ENCODE measurements around the gene GNPTAB. TPM values are rescaled to one million over a fixed set of nuclear protein-coding genes. Genes with fewer than 3 reads are reported as not detected.

Gene GNPTAB
- total and polyA plus RNA-seq, 2 of the 13 experiments (the other 11 are each of a cell fraction or from before 2014, with no cell fraction given): 13.6 to 19.4 TPM

DNA sequence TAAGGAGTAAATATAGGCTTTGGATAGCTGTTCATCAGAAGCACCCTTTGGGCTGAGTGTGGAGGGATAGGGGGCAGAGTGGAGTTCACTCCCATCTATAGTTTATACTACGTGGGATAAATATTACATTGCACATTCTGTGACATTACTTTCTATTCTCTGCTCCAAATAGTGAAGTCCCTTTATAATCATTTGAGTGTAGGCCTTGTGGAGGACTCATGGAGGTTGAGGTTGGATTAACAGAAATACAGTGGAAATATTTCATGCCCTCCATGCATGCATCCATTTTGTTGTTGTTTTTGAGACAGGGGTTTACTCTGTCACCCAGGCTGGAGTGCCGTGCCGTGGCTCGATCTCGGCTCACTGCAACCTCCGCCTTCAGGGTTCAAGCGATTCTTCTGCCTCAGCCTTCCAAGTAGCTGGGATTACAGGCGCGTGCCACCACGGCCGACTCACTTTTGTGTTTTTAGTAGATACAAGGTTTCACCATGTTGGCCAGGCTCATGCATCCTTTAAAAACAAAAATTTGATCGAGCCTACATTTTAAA lies 131.9 kb downstream of the GNPTAB start:
- WGBS (ENCODE audit: low lambda C conversion rate): 1% methylated on average over 9 of the region's 12 CpGs
- ChIA-PET CTCF (ENCODE audit: low intra/inter-chr PET ratio, low total read pairs) (interaction anchor here (0.9 kb wide), 1 partner anchor 28 kb away, joined by 3 read pairs; no protein-coding TSS in a partner anchor), POLR2A (interaction anchor here (0.6 to 2.8 kb wide), 15 partner anchors 8 to 292 kb away, joined by 3 to 20 read pairs (median 4); partner anchors contain the start of gene ARL1)
- Histone ChIP-seq H3K79me2 (ENCODE audit: insufficient read depth, low read length) (peaks cover 68% of the 10 kb centered on the region), H3K4me1 (ENCODE audit: insufficient read depth, low read length) (peaks cover 68% of the 10 kb centered on the region), H2AFZ (ENCODE audit: low read length) (no peak overlapping the region), H3K27ac (ENCODE audit: extremely low read length, insufficient read depth, low read length) (peak overlapping the region; percentile 98), H3K4me3 (replicated peaks in 1 of 3; ENCODE audit: insufficient read depth in 1 of 3, low read depth in 2 of 3, low read length in 3 of 3) (peak overlapping the region; percentile 97 to 100 (median 99)), H3K36me3 (replicated peaks in 1 of 2; ENCODE audit: control insufficient read depth in 1 of 2, insufficient read depth in 2 of 2, low read length in 2 of 2) (peaks cover 2 to 10% of the 10 kb centered on the region in 2 experiments; a peak in 2 of 5 replicates), H3K9ac (ENCODE audit: insufficient read depth, low read depth, low read length) (peak overlapping the region; percentile 95), H3K27me3 (ENCODE audit: control insufficient read depth in 1 of 2, insufficient read depth in 2 of 2, low read length in 2 of 2) (no peaks in the 10 kb centered on the region; a peak in 2 of 5 replicates), H3K9me3 (ENCODE audit: low read length) (no peaks in the 10 kb centered on the region), H3K4me2 (ENCODE audit: low read depth, low read length) (peak overlapping the region; percentile 79), H4K20me1 (ENCODE audit: insufficient read depth, low read length) (peaks cover 26% of the 10 kb centered on the region)
- no peak for DNase-seq (ENCODE audit: low spot score)
- intact Hi-C loops (cut with micrococcal nuclease; ENCODE audit: unreplicated experiment): loop anchor here (2.0 to 5.0 kb wide), 2 partner anchors 14 to 82 kb away; no protein-coding TSS in a partner anchor
- no peak for FAIRE-seq
- TSS peak; percentile 36 for BruUV-seq (replicated peaks)
- ATAC-seq: peak; percentile 15; the same call in 2 of the 3 replicates
- in situ Hi-C loops (cut with HindIII; ENCODE audit: extremely low pct_ligation_motif_present, low pct_unique_long_range_greater_than_20kb): loop anchor here (10.0 kb wide), 1 partner anchor 94 kb away; no protein-coding TSS in a partner anchor
- TF ChIP-seq PHF8 (CRISPR knock-in tag; IDR thresholded peaks at IDR 0.05): no peak
- no peak for TF ChIP-seq ZNF83 (CRISPR knock-in tag; IDR thresholded peaks at IDR 0.05; ENCODE audit: borderline replicate concordance)
- no peak for TF ChIP-seq KMT2B (CRISPR knock-in tag; IDR thresholded peaks at IDR 0.05)
- TF ChIP-seq SIN3A (IDR thresholded peaks at IDR 0.05; ENCODE audit: borderline replicate concordance, low read depth, low read length): no peak
- no peak for TF ChIP-seq PAX8 (CRISPR knock-in tag; IDR thresholded peaks at IDR 0.05; ENCODE audit: borderline replicate concordance)
- no peak for TF ChIP-seq CHD2 (IDR thresholded peaks at IDR 0.05; ENCODE audit: low read depth, low read length)
- no peak for TF ChIP-seq ZFP36L1 (CRISPR knock-in tag; IDR thresholded peaks at IDR 0.05)
- TF ChIP-seq, protein P1, sequence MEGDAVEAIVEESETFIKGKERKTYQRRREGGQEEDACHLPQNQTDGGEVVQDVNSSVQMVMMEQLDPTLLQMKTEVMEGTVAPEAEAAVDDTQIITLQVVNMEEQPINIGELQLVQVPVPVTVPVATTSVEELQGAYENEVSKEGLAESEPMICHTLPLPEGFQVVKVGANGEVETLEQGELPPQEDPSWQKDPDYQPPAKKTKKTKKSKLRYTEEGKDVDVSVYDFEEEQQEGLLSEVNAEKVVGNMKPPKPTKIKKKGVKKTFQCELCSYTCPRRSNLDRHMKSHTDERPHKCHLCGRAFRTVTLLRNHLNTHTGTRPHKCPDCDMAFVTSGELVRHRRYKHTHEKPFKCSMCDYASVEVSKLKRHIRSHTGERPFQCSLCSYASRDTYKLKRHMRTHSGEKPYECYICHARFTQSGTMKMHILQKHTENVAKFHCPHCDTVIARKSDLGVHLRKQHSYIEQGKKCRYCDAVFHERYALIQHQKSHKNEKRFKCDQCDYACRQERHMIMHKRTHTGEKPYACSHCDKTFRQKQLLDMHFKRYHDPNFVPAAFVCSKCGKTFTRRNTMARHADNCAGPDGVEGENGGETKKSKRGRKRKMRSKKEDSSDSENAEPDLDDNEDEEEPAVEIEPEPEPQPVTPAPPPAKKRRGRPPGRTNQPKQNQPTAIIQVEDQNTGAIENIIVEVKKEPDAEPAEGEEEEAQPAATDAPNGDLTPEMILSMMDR (CRISPR knock-in tag; IDR thresholded peaks at IDR 0.05): peak; percentile 34
- TF ChIP-seq ZMYM4 (CRISPR knock-in tag; IDR thresholded peaks at IDR 0.05): no peak
- no peak for TF ChIP-seq PRDM15 (CRISPR knock-in tag; IDR thresholded peaks at IDR 0.05)
- no peak for TF ChIP-seq ZNF607 (CRISPR knock-in tag; IDR thresholded peaks at IDR 0.05; ENCODE audit: borderline replicate concordance)
- no peak for TF ChIP-seq TP53 (CRISPR knock-in tag; conservative IDR thresholded peaks at IDR 0.05)
- no peak for TF ChIP-seq ZBTB20 (CRISPR knock-in tag; IDR thresholded peaks at IDR 0.05; ENCODE audit: borderline replicate concordance, low read depth)
- TF ChIP-seq TARDBP (CRISPR knock-in tag; IDR thresholded peaks at IDR 0.05): 0 out of 2 replicates have a peak, but pooled peaks have one; percentile 23
- TF ChIP-seq HNRNPK (IDR thresholded peaks at IDR 0.05; ENCODE audit: low read depth, low read length, poor library complexity, severe bottlenecking): no peak
- no peak for TF ChIP-seq ZNF775 (CRISPR knock-in tag; IDR thresholded peaks at IDR 0.05; ENCODE audit: borderline replicate concordance)
- no peak for TF ChIP-seq ZSCAN29 (CRISPR knock-in tag; conservative IDR thresholded peaks at IDR 0.05)
